GM21576 (cell line): ENCODE measurements around the gene CEBPG.

ENCODE experiments used
- ATAC-seq: cut with Tn5 transposase; IDR thresholded peaks from one replicate; pipeline ENCODE4 v1.9.1; 2021; ENCODE audit warnings: mild to moderate bottlenecking, moderate library complexity; ENCODE audit not compliant: unreplicated experiment

The CEBPG gene

GRCh38 chr19:33418871-33419787 lies 45.6 kb downstream of the CEBPG start:
- ATAC-seq = no peak

- no peak for ATAC-seq
Observed at GRCh38 chr19:33419788-33420130, 46.2 kb downstream of the CEBPG start.

GRCh38 chr19:33420821-33421220 lies 47.3 kb downstream of the CEBPG start:
- ATAC-seq = no peak

- ATAC-seq = no peak
Observed at GRCh38 chr19:33421368-33421767, 47.9 kb downstream of the CEBPG start.

- ATAC-seq = no peak
Observed at GRCh38 chr19:33422369-33423180, 49.1 kb downstream of the CEBPG start.

GRCh38 chr19:33424181-33424580 lies 50.7 kb downstream of the CEBPG start:
- ATAC-seq = no peak

- no peak for ATAC-seq
Observed at GRCh38 chr19:33426621-33427361, 53.3 kb downstream of the CEBPG start.

GRCh38 chr19:33427801-33428626 lies 54.5 kb downstream of the CEBPG start:
- no peak for ATAC-seq

GRCh38 chr19:33428627-33429125 lies 55.2 kb downstream of the CEBPG start:
- ATAC-seq = no peak

- ATAC-seq = no peak
Observed at GRCh38 chr19:33429891-33430673, 56.6 kb downstream of the CEBPG start.

GRCh38 chr19:33430674-33431277 lies 57.3 kb downstream of the CEBPG start:
- ATAC-seq = no peak

- ATAC-seq = no peak
Observed at GRCh38 chr19:33432015-33432414, 58.5 kb downstream of the CEBPG start.
